ENCODE measurements around the gene TSHZ2. TPM values are rescaled to one million over a fixed set of nuclear protein-coding genes. Genes with fewer than 3 reads are reported as not detected.

TSHZ2 gene
- total RNA-seq, 1 experiment from 2014 or later = 0.07 TPM

DNA sequence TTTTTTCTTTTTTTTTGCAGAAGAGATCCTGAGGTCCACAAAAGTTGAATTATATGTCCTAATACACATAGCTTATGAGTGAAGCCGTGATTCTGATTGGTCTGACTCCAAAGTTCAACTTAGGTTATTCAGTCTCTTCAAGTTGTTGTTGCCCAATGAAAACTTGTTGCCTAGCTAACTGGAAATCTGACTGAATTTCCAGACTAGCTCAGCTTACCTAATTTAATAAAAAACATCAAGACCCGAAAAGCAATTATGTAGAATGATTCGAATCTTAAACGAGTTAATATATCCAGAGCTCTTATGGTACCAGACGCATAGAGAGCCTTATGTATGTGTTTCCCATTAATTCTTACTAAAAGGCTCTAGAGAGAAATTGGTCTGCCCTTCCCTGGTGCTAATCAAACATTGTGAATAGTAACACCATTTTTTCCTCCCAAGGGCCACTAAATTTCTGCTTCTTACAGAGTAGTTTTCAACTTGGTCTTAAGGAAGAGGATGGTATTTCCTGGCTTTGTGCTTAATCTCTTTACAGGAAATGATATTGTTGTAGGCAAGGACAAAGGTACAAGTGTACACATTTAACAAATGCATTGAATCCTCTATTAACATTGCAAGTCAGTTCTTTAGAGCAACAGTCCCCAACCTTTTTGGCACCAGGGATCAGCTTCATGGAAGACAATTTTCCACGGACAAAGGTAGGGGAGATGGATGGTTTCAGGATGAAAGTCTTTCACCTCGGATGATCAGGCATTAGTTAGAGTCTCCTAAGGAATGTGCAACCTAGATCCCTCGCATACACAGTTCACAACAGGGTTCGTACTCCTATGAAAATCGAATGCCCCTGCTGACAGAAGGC is 107.9 kb downstream of the TSHZ2 start:
- Mint-ChIP-seq H3K36me3 (ENCODE audit: insufficient read depth in 1 of 3, low read depth in 3 of 3) (no peaks in the 10 kb centered on the region), H3K4me3 (no peak overlapping the region), H3K9me3 (no peaks in the 10 kb centered on the region), H3K27ac (no peak overlapping the region), H3K27me3 (ENCODE audit: low read depth) (no peaks in the 10 kb centered on the region), H3K4me1 (peaks cover 13 to 17% of the 10 kb centered on the region in 2 experiments)
- no peak overlapping the region for H3T11ph ChIP-seq (ENCODE audit: low read length)
- H3K4me1 ChIP-seq (ENCODE audit: insufficient read depth, low read length) = peaks cover 4% of the 10 kb centered on the region; the same call in 1 of the 2 replicates
- H3K79me2 ChIP-seq (ENCODE audit: insufficient read depth, low read length) = no peaks in the 10 kb centered on the region
- H3K9ac ChIP-seq (ENCODE audit: extremely low read depth, insufficient read length, low read length) = no peak overlapping the region
- H4K5ac ChIP-seq (ENCODE audit: insufficient read length, low read depth, low read length) = no peak overlapping the region
- H3K4me2 ChIP-seq (ENCODE audit: insufficient read depth, insufficient read length, low read length) = no peak overlapping the region
- H2BK15ac ChIP-seq (ENCODE audit: low read depth, low read length) = no peak overlapping the region
- H3K18ac ChIP-seq (ENCODE audit: insufficient read length, low read depth, low read length) = no peak overlapping the region
- H3K14ac ChIP-seq (ENCODE audit: insufficient read depth, low read length) = no peak overlapping the region
- H4K8ac ChIP-seq (replicated peaks; ENCODE audit: insufficient read length, low read depth, low read length) = no peak overlapping the region
- H2BK12ac ChIP-seq (ENCODE audit: insufficient read length, low read depth, low read length) = no peak overlapping the region
- H3K27me3 ChIP-seq (ENCODE audit: insufficient read depth, low read length) = no peaks in the 10 kb centered on the region
- no peak overlapping the region for H4K91ac ChIP-seq (ENCODE audit: insufficient read length, low read depth, low read length)
- no peaks in the 10 kb centered on the region for H3K9me3 ChIP-seq (ENCODE audit: control insufficient read depth, low read depth, low read length)
- H2BK5ac ChIP-seq (ENCODE audit: insufficient read length, low read length) = no peak overlapping the region
- H2BK120ac ChIP-seq (ENCODE audit: low read depth, low read length, poor library complexity, severe bottlenecking) = no peak overlapping the region
- WGBS (ENCODE audit: extremely low coverage, insufficient read length, low lambda C conversion rate) = no CpG with 5 or more reads among the region's 10 CpGs
- no peak overlapping the region for H3K23ac ChIP-seq (ENCODE audit: insufficient read length, low read depth, low read length)
- H3K56ac ChIP-seq (ENCODE audit: insufficient read length, low read depth, low read length) = no peak overlapping the region
- DNase-seq = no peak
- no peak overlapping the region for H3K4ac ChIP-seq (ENCODE audit: low read depth, low read length)
- no peaks in the 10 kb centered on the region for H3K23me2 ChIP-seq (ENCODE audit: insufficient read length, low read depth, low read length, poor library complexity, severe bottlenecking)
- no peak overlapping the region for H3K27ac ChIP-seq (ENCODE audit: insufficient read length, low read depth, low read length)
- H2BK20ac ChIP-seq (ENCODE audit: low read depth, low read length, poor library complexity, severe bottlenecking) = no peak overlapping the region
- no peak overlapping the region for H2AFZ ChIP-seq (ENCODE audit: low read length)
- H3K79me1 ChIP-seq (ENCODE audit: insufficient read depth, low read depth, low read length, poor library complexity, severe bottlenecking) = no peaks in the 10 kb centered on the region
- H4K20me1 ChIP-seq (ENCODE audit: control insufficient read depth, insufficient read depth, insufficient read length) = no peaks in the 10 kb centered on the region
- H2AK5ac ChIP-seq (ENCODE audit: insufficient read length, low read length) = no peak overlapping the region
- TF ChIP-seq, protein P1, sequence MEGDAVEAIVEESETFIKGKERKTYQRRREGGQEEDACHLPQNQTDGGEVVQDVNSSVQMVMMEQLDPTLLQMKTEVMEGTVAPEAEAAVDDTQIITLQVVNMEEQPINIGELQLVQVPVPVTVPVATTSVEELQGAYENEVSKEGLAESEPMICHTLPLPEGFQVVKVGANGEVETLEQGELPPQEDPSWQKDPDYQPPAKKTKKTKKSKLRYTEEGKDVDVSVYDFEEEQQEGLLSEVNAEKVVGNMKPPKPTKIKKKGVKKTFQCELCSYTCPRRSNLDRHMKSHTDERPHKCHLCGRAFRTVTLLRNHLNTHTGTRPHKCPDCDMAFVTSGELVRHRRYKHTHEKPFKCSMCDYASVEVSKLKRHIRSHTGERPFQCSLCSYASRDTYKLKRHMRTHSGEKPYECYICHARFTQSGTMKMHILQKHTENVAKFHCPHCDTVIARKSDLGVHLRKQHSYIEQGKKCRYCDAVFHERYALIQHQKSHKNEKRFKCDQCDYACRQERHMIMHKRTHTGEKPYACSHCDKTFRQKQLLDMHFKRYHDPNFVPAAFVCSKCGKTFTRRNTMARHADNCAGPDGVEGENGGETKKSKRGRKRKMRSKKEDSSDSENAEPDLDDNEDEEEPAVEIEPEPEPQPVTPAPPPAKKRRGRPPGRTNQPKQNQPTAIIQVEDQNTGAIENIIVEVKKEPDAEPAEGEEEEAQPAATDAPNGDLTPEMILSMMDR (conservative IDR thresholded peaks at IDR 0.05) = no peak

Measured in H9 (cell line).